ENCODE results near the gene MAMDC2.

MAMDC2 gene, protein sequence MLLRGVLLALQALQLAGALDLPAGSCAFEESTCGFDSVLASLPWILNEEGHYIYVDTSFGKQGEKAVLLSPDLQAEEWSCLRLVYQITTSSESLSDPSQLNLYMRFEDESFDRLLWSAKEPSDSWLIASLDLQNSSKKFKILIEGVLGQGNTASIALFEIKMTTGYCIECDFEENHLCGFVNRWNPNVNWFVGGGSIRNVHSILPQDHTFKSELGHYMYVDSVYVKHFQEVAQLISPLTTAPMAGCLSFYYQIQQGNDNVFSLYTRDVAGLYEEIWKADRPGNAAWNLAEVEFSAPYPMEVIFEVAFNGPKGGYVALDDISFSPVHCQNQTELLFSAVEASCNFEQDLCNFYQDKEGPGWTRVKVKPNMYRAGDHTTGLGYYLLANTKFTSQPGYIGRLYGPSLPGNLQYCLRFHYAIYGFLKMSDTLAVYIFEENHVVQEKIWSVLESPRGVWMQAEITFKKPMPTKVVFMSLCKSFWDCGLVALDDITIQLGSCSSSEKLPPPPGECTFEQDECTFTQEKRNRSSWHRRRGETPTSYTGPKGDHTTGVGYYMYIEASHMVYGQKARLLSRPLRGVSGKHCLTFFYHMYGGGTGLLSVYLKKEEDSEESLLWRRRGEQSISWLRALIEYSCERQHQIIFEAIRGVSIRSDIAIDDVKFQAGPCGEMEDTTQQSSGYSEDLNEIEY

DNA sequence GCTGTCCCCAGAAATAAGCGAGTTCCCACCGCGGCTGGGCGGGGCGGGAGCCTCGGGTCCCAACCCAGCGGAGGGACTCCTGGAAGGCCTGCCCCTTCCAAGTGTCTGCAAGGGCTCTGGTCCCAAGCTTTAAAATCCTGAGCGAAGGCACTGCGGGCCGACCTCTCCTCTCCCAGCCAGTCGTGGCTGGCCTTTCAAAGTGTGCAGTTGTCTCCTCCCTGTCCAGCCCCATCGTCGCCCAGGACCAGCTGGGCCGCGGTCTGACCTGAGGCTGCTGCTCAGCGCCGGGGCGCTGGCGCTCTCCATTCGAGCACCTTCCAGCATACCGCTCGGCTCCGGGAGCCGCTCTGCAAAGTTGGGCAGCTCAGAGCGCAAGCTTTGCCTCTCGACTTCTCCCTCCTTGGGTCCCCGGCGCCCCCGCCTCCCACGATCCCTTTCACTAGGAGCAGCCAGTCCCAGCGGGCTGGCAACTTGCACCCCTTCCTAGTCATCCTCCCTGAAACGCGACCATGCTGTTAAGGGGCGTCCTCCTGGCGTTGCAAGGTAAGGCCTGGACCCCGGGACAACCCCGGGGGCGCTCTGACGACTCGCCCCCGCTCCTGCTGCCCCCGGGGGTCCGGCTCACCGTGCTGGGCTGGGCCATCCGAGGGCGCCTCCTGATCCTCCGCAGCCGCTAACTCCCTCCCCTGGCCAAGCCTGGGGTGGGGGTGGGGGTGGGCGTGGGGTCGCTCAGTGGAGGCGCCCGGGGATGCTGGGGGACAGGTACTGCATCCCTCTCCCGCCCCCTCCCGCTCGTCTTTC is at the start of gene MAMDC2:
MAMDC2 (plus strand) TSS at position 160 of the 801 bp plus-strand sequence; CDS start at position 510, 350 bp downstream.
- DNase-seq (ENCODE audit: low read depth) = no peak

GRCh38 chr9:69995846-69996245 is 47.8 kb upstream of the MAMDC2 start:
- no peak for DNase-seq (ENCODE audit: low read depth)

GRCh38 chr9:69996967-69997366 is 46.7 kb upstream of the MAMDC2 start:
- no peak for DNase-seq (ENCODE audit: low read depth)

DNA sequence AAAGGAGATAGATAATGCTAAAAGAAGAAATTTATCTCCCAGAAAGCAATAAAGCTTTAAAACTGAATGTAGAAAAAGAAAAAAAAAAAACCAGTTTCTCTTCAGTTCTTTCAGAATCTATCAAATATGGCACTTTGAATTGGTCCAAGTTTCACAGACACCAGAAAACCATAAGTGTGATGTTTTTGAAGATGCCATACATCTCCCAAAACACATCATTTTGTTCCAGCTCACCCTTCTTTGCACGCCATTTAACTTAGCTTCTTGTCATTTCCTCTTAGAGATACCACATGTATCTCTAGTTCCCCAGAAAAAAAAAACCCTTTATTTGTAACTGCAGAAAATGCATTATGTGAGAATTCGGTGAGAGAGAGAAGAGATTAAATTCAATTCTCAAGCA is 46.1 kb upstream of the MAMDC2 start:
- no peak for DNase-seq (ENCODE audit: low read depth)

GRCh38 chr9:69999315-69999714 is 44.3 kb upstream of the MAMDC2 start:
- no peak for DNase-seq (ENCODE audit: low read depth)

- no peak for DNase-seq (ENCODE audit: low read depth)
These were observed 43.2 kb upstream of the MAMDC2 start for GRCh38 chr9:70000469-70000868.

GRCh38 chr9:70003901-70004714 is 39.5 kb upstream of the MAMDC2 start:
- no peak for DNase-seq (ENCODE audit: low read depth)

DNA sequence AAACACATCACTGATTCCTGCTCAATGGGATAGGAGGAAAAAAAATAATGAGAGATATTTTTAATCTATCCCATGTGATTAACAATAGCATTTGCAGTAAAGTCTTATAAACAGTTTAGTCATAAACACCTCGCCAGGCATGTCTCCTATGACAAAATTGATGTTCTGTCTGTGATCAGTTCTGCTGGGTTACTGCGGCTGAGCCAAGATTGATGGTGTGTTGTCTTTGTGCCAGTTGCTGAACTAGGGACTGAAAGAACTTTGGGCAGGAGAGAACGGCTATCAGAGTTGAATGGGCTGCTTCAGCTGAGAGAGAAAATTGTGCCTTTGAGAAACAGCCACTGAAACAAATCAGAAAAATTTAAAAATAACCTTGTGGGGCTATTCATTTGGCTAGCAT is 37.3 kb upstream of the MAMDC2 start:
- DNase-seq (ENCODE audit: low read depth) = no peak

DNA sequence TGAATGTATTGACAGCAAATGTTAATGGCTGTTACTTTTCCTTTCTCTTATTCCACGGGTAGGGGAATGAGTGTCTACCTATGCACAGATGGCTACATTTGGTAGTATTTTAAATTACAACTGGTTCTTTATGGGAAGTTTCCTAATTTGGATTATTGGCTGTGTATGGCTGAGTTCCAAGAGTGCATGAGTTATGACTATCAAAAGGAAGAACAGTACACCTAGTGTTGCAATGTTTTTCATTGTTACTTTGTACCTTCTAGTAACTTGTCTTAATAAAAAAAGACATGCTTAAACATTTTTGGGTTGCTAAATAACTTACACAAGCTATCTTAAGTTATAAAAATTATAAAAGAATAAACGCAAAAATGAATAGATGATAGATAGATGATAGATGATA is 35.8 kb upstream of the MAMDC2 start:
- no peak for DNase-seq (ENCODE audit: low read depth)

GRCh38 chr9:70010015-70010414 is 33.6 kb upstream of the MAMDC2 start:
- no peak for DNase-seq (ENCODE audit: low read depth)

GRCh38 chr9:70011366-70011765 is 32.3 kb upstream of the MAMDC2 start:
- no peak for DNase-seq (ENCODE audit: low read depth)

GRCh38 chr9:70012569-70012968 is 31.1 kb upstream of the MAMDC2 start:
- DNase-seq (ENCODE audit: low read depth) = no peak

DNA sequence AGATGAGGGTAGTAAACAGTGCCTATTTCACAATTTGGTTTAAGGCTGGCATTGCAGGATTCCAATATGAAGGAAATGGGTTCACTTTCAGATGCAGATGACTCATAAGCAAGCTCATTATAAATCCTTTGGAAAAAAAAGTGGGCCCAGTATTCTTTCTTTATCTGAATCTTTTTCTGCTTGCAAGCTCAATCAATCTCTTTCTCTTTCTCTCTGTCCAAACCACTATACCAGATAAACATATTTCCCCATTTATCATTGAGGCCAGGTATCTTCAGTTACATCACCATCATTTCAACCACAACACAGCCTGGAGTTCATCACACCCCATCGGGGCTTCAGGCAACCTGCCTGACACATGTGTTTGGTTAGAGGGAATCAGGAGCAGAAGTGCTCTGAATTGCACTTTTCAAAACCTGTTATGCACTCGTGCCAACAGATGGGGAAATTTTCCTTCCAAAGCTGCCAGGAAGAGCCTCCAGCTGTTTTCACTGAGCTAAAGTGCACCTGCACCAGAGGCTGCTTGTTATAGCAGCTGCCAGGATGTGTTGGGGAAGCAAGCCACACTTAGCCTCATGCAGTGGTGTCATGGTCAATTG is 30.0 kb upstream of the MAMDC2 start:
- no peak for DNase-seq (ENCODE audit: low read depth)

GRCh38 chr9:70015099-70015498 is 28.5 kb upstream of the MAMDC2 start:
- no peak for DNase-seq (ENCODE audit: low read depth)

DNA sequence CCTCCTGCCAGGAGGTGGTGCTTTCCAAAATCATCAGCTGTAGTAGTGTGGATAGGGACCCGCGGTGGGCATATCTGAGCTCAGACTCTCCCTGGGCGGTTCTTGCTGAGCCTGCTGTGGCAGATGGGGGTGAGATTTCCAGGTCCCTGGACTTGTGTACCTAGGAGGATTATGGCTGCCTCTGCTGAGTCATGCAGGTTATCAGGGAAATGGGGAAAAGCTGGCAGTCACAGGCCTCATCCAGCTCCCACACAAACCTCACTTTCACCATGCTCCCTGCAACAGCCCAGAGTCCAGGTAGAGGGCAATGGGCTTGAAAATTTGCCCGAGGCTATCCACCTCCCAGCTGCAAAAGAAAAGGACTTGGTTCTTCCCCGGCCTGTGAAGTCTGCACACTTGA is 23.4 kb upstream of the MAMDC2 start:
- no peak for DNase-seq (ENCODE audit: low read depth)

DNA sequence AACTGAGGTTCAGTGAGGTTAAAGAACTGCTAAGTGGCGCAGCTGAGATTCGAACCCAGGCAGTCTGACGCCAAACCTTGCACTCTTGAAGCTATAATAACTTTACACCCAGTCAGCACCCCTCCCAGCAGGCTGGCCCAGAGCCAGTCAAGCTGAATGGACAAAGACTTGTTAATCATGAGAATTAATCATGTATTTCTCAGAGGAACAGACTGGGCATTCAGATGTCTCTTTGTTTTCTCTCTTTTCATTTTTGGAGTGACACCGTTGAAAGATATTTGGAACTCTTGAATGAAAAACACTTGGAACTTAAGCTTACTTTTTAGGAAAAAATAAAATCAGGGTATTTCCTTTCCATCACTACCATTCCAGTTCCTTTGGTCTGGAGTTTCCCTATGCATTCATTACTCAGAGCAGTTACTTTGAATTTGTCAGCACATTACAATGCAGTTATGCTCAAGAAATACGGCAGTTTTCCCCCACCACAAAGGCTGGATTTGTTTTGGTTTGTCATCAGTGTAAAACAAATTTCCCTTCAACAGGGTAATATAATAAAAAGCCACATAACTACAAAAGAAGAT is 22.6 kb upstream of the MAMDC2 start:
- DNase-seq (ENCODE audit: low read depth) = peak; percentile 72

GRCh38 chr9:70028287-70028686 is 15.4 kb upstream of the MAMDC2 start:
- DNase-seq (ENCODE audit: low read depth) = no peak

DNA sequence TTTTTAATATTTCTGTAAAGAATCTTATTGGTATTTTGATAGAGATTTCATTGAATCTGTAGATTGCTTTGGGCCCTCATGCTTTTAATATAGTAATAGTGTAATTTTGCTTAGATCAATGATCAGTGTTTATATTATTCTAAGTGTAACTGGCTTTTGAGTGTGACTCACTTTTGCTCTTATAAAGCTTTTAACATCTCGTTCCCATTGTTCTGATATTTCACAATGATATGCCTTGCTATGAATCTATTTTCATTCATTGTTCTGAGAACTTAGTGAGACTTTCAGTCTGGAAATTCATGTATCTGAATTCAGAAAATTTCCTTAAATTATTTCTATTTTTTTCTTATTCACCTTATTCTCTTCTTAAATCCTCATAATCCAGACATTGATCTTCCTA is 13.5 kb upstream of the MAMDC2 start:
- DNase-seq (ENCODE audit: low read depth) = no peak

GRCh38 chr9:70031141-70031545 is 12.5 kb upstream of the MAMDC2 start:
- DNase-seq (ENCODE audit: low read depth) = no peak

- DNase-seq (ENCODE audit: low read depth) = no peak
These were observed 9.4 kb upstream of the MAMDC2 start for GRCh38 chr9:70034271-70034711.

DNA sequence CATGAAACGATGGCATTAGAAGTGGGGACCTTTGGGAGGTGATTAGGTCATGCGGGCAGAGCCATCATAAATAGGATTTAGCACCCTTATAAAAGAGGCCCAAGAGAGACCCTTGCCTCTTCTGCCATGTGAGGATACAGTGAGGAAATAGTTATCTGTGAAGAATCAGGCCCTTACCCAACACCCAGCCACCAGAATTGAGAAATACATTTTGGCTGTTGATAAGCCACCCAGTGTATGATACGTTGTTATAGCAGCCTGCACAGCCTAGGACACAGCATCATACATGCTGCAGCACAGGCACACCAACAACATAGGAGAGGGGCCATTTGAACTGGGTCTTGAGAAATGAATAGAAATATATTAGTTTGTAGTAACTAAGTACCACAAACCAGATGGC is 8.0 kb upstream of the MAMDC2 start:
- no peak for DNase-seq (ENCODE audit: low read depth)
